ENCODE data around the gene OVOL2.

DNA sequence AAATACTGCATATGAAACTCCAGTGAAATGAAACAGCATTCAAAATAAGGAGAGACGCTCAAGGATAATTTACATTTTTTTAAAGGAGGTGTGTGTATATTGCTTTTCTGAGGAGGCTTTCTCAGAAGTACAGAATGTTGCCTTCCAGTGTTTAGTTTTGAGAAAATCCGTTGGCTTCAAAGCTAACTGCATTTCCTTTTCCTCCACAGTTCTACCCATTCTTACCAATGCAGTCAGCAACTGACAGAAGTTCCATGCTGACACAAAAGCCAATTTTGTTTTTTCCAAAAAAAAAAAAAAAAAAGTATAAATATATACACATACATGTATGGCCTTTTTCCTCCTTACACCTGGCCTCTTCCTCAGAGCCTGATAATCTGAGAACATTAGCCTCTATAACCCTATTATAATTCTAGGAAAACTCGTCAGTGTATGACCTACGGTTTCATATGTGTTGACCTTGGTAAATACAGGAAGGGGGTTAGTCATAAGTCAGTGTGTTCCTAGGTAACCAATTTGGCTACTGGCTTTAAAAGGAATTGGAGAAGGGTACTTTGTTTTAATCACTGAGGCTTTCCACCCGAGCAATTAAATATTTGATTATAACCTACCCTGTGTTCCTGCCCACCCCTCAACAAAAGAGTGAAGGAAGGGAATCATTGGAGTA is 64.7 kb downstream of the OVOL2 start:
- TF ChIP-seq POLR2AphosphoS5 (IDR thresholded peaks at IDR 0.05) = no peak
- TF ChIP-seq, protein P1, sequence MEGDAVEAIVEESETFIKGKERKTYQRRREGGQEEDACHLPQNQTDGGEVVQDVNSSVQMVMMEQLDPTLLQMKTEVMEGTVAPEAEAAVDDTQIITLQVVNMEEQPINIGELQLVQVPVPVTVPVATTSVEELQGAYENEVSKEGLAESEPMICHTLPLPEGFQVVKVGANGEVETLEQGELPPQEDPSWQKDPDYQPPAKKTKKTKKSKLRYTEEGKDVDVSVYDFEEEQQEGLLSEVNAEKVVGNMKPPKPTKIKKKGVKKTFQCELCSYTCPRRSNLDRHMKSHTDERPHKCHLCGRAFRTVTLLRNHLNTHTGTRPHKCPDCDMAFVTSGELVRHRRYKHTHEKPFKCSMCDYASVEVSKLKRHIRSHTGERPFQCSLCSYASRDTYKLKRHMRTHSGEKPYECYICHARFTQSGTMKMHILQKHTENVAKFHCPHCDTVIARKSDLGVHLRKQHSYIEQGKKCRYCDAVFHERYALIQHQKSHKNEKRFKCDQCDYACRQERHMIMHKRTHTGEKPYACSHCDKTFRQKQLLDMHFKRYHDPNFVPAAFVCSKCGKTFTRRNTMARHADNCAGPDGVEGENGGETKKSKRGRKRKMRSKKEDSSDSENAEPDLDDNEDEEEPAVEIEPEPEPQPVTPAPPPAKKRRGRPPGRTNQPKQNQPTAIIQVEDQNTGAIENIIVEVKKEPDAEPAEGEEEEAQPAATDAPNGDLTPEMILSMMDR (IDR thresholded peaks at IDR 0.05; ENCODE audit: poor library complexity, severe bottlenecking) = no peak
